HuH-7 (cell line): ENCODE data around the gene GCAT.
"Not testable (repeated sequence)": the region's sequence is repeated elsewhere in the genome, so short reads cannot be mapped to it uniquely, and the experiment has no call there.

Experiments used
- DNase-seq: peaks from one replicate; pipeline ENCODE4 v3.0.0; 2011; ENCODE audit warnings: low spot score

GCAT gene

GRCh38 chr22:37782340-37783168 is 25.2 kb upstream of the GCAT start:
- DNase-seq: peak; percentile 65

DNA sequence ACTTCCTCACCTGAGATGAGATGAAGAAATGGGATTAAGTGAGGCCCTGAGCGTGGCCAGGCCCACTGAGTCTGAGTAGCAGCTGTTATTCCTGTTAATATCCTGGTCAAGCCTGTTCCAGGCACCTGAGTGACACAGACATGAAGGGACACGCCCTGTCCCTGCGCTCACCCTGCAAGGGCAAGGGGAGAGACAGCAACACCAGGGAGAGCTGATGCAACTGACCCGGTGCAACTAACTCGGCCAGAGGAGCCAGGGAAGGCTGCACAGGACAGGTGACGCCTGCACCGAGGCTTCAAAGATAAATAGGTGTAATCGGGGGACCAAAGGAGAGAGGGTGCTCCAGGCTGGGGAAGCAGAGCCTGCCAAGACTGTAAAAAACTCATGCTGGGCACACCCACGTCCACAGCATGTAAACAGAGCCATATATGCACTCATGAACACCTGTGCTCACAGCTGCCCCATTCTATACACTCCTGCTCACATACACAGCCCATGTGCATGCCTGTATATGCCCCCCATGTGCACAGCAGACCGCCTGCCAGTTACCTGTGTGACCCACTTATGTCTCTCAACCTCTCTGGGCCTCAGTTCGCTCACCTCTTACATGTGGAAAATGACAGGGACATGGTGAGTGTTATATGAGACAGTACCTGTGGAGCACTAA is 22.8 kb upstream of the GCAT start:
- peak; percentile 55 for DNase-seq

DNA sequence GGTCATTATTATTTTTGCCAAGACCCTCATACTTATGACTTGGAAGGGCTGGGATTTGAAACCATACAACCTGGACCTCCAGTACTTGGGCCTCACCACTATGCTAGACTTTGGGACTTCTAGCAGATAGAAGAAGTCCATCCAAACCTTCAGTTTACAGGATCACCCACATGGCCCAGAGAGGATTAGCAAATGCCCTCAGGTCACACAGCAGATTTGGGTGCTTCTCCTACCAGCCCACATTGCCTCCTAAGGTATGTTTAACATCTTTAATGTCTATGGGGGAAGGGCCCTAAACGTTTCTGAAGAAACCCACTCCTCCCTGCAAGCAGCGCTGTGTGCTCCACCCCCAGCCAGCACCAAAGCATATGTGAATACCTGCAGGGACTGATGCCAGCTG is 17.5 kb upstream of the GCAT start:
- DNase-seq: no peak

DNA sequence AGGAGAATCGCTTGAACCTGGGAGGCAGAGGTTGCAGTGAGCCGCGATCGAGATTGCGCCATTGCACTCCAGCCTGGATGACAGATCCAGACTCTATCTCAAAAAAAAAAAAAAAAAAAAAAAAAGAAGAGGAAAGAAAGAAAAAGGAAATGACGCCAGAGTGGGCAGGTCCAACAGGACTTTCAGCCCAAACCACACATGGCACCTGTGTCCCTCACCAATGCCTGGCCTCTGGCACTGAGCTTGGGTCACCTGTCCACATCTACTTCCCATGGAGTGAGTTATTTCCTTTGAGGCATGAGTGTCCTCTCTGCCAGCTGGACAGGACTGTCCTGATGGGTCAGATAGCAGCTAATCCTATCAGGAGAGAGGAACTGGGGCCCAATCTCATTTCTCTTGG is 15.2 kb upstream of the GCAT start:
- DNase-seq: no peak

- no peak for DNase-seq
These were observed 13.4 kb upstream of the GCAT start for GRCh38 chr22:37794376-37794775.

DNA sequence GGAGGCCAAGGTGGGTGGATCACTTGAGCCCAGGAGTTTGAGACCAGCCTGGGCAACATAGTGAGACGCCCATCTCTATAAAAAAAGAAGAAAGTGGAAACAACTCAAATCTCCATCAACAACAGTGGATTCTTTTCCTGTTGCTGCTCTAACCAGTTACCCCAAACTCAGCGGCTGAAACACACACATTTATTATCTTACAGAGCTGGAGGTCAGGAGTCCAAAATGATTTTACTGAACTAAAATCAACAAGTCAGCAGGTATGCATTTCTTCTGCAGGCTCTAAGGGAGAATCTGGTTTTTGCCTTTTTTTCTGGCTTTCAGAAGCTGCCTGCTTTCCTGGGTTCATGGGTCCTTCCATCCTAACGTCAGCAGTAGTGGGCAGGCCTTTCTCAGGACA is 11.7 kb upstream of the GCAT start:
- no peak for DNase-seq

- DNase-seq: not testable (repeated sequence)
These were observed 10.5 kb upstream of the GCAT start for GRCh38 chr22:37797259-37797658.

- DNase-seq: no peak
These were observed 9.7 kb upstream of the GCAT start for GRCh38 chr22:37797874-37798500.

DNA sequence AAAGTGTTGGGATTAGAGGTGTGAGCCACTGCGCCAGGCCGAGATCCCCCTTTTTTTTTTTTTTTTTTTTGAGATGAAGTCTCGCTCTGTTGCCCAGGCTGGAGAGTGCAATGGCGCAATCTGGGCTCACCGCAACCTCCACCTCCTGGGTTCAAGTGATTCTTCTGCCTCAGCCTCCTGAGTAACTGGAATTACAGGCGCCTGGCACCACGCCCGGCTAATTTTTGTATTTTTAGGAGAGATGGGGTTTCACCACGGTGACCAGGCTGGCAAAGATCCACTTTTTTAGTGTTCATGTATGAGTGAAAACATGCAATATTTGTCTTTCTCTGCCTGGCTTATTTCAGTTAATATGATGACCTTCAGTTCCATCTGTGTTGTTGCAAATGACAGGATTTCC is 7.8 kb upstream of the GCAT start:
- not testable (repeated sequence) for DNase-seq

DNA sequence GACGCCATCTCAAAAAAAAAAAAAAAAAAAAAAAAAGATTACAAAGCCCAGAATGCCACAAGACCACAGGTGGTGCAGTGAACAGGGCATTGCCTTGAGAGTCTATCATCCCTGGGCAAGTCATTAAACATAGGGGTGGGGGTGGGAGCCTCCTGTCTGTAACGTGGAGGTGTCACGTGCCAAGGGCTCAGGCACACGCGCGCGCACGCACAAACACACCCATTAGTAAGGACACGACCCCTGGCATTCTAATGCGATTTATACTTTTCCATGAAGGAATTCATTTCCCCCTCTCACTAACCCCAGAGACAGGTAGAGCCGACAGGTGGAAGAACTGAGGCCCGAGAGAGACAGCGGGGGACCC is 5.8 kb upstream of the GCAT start:
- no peak for DNase-seq

DNA sequence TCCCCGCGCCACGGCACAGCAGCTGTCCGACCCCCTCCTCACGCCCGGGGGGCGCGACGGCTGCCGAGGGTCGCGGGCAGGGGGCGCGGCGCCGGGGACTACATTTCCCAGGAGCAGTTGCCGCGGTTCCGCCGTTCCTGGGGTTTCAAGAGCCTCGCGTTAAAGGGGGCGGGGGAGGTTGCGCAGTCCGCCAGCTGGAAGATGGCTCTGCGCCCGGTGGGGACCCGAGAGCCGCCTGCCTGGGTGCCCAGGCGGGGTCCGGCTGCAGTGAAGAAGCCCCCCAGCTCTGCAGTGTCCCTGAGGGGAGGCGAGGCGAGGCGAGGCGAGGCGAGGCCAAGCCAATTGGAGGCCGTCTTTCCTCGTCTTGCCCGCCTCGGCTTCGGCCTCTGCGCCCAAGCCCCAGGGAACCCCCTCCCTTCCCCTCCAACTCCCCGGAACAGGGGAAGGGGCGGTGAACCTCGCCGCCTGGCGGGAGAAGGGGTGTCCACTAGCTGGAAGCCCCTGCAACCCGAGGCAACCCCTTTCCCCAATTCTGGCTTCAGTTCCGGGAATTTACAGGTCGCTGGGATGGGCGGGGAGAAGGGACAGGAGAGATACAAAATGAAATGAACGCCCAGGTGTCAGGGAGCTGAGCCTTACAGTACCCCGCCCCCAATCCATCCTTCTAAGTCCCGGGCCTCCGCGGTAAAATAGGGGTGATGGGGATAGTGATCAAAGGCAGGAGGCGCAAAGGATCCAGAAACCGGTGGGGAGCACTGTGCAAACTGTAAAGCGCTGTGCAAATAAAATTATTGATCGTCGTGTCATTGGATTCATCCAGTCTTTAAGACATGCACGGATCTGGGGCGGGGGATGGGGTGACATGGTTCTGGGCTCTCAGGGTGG is 5.2 kb upstream of the GCAT start:
- peak; percentile 80 for DNase-seq

GRCh38 chr22:37803195-37803638 is 4.5 kb upstream of the GCAT start:
- peak; percentile 81 for DNase-seq

GRCh38 chr22:37803639-37804351 is 3.9 kb upstream of the GCAT start:
- no peak for DNase-seq

GRCh38 chr22:37804352-37804880 is 3.3 kb upstream of the GCAT start:
- peak; percentile 50 for DNase-seq

DNA sequence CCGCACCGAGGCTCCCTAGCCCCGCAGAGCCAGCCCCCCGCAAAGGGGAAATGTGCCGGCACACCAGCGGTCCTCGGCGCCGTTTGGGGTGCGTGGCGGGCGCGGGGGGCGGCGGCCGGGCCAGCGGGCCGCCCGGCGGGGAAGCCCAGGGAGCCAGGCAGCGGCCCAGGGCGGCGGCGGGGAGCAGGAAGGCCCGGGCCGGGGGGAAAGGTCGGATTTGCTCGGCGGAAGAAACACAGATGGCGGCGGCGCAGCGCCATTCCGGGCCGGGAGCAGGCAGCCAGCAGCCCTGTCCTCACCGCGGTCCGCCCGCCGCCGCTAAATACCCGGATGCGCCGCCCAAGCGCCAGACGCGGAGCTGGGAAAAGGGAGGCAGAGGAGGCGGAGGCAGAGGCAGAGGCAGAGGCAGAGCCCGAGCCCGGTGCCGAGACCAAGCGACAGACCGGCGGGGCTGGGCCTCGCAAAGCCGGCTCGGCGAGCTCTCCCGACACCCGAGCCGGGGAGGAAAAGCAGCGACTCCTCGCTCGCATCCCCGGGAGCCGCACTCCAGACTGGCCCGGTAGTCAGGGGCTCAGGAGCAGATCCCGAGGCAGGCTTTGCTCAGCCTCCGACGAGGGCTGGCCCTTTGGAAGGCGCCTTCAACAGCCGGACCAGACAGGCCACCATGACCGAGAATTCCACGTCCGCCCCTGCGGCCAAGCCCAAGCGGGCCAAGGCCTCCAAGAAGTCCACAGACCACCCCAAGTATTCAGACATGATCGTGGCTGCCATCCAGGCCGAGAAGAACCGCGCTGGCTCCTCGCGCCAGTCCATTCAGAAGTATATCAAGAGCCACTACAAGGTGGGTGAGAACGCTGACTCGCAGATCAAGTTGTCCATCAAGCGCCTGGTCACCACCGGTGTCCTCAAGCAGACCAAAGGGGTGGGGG is 2.6 kb upstream of the GCAT start:
- peak; percentile 91 for DNase-seq

GRCh38 chr22:37805810-37806277 is 1.9 kb upstream of the GCAT start:
- no peak for DNase-seq

DNA sequence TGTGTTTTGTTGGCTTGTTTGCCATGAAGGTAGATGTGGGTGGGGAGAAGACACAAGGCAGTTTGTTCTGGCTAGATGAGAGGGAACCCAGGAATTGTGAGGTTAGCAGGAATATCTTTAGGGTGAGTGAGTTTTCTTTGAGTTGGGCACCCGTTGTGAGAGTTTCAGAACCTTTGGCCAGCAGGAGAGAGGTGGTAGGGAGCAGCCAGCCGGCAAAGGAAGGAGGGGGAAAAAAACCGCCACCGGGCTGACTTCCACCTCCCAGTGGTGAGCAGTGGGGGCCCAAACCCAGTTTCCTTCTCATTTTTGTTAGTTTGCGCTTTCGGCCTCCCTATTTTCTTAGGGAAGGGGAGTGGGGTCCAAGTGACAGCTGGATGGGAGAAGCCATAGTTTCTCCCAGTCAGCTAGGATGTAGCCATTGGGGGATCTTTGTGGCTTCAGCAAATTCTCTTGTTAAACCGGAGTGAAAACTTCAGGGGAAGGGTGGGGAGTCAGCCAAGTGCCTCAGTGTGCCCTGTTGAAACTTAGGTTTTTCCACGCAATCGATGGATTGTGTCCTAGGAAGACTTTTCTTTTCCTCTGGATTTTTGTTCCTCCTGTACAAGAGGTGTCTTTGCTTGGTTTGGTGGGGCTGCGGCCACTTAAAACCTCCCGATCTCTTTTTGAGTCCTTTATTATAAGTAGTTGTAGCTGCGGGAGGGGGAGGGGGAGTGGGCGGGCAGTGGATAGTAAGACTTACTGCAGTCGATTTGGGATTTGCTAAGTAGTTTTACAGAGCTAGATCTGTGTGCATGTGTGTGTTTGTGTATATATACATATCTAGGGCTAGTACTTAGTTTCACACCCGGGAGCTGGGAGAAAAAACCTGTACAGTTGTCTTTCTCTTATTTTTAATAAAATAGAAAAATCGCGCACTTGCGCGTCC is 1.1 kb upstream of the GCAT start:
- peak; percentile 42 for DNase-seq

- no peak for DNase-seq
These were observed 542 bp downstream of the GCAT start for GRCh38 chr22:37808294-37808657.
